GM13977 (cell line): ENCODE measurements around the gene AGXT.

Source experiments
- DNase-seq: peaks from one replicate; pipeline ENCODE4 v3.0.0; 2012; ENCODE audit warnings: low spot score
- in situ Hi-C: fragments of 300-500 bp; cut with MboI; formaldehyde crosslinking; loops from one replicate; pipeline ENCODE4 v1.12.0; 2022; ENCODE audit warnings: low sequenced_read_pairs, low pct_unique_long_range_greater_than_20kb, mixed read lengths, inconsistent platforms; ENCODE audit not compliant: unreplicated experiment
- TF ChIP-seq, protein P1 (sequence below): IDR thresholded peaks from 2 replicates; pipeline ENCODE4 v1.5.1; 2012; ENCODE audit warnings: mild to moderate bottlenecking, control low read depth; ENCODE audit not compliant: insufficient read depth; ENCODE audit errors: extremely low read depth, missing control alignments

The AGXT gene

DNA sequence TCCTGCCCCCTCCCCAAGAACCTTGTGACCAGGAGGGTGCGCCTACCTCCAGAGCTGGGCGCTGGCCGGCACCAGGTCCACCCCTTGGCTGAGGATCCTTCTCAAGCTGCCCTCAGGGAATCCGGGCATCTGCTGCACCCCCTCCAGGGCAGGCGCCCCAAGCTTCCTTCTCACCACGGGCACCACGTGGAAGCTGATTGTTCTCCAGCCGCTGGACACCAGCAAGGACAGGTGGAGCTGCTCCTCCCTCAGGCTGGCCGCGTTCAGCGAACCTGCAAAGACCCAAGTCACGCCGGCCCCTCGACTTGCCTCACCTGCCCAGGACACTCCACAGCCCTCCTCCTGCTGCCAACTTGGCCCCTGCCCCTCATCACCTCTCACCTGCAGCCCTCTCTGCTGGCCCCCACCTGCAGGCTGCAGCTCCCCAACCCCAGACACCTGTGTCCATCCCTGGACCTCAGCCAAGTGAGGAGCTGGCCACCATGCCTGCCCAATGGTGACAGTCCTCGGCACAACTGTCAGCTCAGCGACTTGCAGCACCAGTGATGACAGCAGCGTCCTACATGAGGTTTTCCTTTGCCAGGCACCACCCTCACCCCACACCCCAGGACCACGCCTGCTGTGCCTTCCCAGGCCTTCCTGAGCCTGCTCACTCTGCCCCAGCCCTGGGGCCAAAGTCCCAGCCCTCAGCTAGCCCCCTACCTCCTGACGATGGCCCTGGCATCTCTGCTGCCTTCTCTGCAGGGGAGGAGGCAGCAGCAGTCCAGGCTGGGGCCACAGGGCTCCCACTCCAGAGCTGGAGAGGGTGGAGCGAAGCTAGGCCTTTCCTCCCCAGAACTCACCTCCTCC is 23.1 kb downstream of the AGXT start:
- in situ Hi-C loops: no loop called here
- no peak for DNase-seq
- TF ChIP-seq, protein P1, sequence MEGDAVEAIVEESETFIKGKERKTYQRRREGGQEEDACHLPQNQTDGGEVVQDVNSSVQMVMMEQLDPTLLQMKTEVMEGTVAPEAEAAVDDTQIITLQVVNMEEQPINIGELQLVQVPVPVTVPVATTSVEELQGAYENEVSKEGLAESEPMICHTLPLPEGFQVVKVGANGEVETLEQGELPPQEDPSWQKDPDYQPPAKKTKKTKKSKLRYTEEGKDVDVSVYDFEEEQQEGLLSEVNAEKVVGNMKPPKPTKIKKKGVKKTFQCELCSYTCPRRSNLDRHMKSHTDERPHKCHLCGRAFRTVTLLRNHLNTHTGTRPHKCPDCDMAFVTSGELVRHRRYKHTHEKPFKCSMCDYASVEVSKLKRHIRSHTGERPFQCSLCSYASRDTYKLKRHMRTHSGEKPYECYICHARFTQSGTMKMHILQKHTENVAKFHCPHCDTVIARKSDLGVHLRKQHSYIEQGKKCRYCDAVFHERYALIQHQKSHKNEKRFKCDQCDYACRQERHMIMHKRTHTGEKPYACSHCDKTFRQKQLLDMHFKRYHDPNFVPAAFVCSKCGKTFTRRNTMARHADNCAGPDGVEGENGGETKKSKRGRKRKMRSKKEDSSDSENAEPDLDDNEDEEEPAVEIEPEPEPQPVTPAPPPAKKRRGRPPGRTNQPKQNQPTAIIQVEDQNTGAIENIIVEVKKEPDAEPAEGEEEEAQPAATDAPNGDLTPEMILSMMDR: no peak

DNA sequence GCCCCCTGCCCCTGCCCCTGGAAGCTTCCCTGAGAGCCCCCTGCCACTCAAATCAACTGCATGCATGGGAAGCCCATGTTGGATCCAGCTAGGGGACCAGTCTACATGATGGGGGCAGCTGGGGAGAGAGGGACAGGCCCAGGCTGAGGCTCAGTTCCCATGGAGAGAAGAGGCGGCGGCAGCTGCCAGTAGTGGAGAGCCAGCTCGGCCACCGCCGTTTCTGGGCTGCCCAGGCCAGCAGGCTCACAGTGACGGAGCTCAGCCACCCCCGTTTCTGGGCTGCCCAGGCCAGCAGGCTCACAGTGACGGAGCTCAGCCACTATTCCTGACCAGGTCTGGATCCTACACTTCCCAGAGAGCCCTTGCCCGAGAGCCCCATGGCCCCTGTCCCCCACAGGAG is 23.7 kb downstream of the AGXT start:
- TF ChIP-seq, protein P1: no peak
- no peak for DNase-seq
- in situ Hi-C loops: no loop called here

DNA sequence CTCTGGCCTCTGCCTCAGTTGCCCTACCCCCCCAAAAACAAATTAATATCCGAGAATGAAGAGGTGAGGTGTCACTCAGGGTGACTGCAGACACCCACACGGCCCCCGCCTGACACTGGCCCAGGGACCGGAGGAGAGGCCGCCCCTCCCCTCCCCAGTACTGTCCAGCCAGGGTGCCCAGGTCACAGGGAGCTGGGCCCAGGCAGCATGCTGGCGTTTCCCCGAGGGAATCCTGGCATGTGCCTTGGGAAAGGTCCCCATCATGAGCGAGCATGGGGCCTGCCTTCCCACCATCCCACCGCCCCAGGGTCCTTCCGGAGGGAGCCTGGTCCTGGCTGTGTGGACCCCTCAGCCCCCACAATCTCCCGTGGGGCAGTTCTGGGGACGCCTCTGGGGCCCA is 24.3 kb downstream of the AGXT start:
- TF ChIP-seq, protein P1: no peak
- in situ Hi-C loops: no loop called here
- DNase-seq: no peak

DNA sequence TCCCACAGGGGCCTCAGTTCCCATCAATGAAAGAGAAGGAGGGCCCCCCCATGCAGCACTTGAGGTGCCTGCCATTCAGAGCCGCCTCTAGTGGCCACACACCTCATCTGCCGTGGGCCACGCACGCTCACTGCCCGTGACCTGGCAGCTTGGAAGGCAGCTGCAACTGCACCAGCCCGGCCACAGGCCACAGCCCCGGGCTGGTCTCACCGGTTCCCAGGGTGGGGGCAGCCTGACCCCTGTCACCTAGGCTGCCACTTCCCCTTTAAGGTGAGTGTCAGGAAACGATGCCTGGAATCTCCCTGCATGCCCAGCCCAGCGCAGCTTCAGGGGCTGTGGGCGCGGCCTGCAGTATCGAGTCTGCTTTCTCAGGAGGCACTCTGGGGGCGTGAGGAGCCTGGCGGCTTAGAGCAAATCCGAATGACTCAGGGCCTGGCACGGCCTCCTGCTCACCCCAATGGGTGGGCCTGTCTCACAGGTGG is 24.8 kb downstream of the AGXT start:
- in situ Hi-C loops: no loop called here
- DNase-seq: no peak
- TF ChIP-seq, protein P1: no peak

DNA sequence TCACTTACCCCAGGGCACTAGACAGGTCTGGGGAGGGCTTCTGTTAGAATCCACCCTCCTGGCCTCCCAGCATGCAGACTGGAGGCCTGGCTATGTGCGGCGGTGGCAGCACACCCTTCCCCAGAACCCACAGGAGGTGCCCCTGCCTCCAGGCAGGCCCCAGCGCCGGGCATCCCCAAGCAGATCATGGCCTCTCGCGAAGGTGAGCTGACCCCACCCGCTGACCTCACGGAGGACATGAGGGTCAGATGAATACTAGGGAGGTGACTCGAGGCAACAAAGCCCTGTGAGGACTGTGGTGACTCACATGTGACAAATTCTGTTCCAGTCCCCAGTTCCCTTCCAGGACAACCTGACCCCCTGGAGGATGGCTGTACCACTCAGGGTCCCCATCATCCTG is 25.4 kb downstream of the AGXT start:
- no peak for DNase-seq
- in situ Hi-C loops: no loop called here
- TF ChIP-seq, protein P1: no peak

DNA sequence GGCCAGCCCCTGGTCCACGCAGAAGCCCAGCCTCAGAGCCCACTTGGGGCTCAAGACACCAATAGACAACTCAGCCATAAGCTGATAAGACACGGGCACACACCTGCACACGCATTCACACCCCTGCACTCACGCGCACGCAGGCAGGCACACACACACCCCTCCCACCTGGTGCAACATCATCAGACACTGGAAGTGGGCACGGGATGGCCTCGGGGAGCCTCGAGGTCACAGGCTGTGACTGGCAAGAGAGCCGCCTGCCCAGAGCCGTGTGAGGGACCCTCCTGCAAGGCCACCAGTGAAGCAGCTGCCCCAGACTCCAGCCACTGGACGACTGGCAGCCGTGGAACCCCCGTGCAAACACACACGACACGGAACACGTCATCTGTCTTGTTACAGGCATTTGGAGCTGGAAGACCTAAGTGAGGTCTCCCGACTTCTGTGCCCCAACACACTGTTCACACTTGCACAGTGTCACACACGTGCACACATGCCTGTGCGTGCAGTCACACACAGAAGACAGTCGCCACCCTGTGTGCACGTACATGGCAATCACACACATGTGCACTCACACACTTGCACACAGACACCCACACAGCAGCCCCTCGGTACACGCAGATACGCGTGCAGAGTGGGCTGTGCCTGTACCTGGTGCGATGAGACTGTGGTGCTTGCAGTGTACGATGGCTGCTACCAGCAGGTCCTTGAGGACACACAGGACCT is 26.4 kb downstream of the AGXT start:
- TF ChIP-seq, protein P1: no peak
- in situ Hi-C loops: no loop called here
- DNase-seq: no peak
